ENCODE measurements around the gene TMEM248.
A peak's percentile ranks its signal among the peaks of the same experiment; 100 is the strongest.
"Not testable (repeated sequence)": the region's sequence is repeated elsewhere in the genome, so short reads cannot be mapped to it uniquely, and the experiment has no call there.

TMEM248 gene

GRCh38 chr7:66910789-66911188 lies 10.2 kb upstream of the TMEM248 start:
- DNase-seq, result no peak

- DNase-seq, result not testable (repeated sequence)
Measured at GRCh38 chr7:66911191-66911590, 9.8 kb upstream of the TMEM248 start.

- no peak for DNase-seq
Measured at GRCh38 chr7:66912195-66912594, 8.8 kb upstream of the TMEM248 start.

GRCh38 chr7:66913118-66914037 lies 7.6 kb upstream of the TMEM248 start:
- DNase-seq, result no peak

- DNase-seq, result not testable (repeated sequence)
Measured at GRCh38 chr7:66917904-66918303, 3.1 kb upstream of the TMEM248 start.

- no peak for DNase-seq
Measured at GRCh38 chr7:66919304-66919703, 1.7 kb upstream of the TMEM248 start.

GRCh38 chr7:66919704-66920103 lies 1.3 kb upstream of the TMEM248 start:
- DNase-seq, result no peak

GRCh38 chr7:66920256-66920655 lies 769 bp upstream of the TMEM248 start:
- no peak for DNase-seq

- DNase-seq, result peak; percentile 16
Measured at GRCh38 chr7:66921396-66921917, 432 bp downstream of the TMEM248 start.

GRCh38 chr7:66921918-66922486 lies 977 bp downstream of the TMEM248 start:
- peak; percentile 52 for DNase-seq

GRCh38 chr7:66925255-66925654 lies 4.2 kb downstream of the TMEM248 start:
- DNase-seq, result no peak

- no peak for DNase-seq
Measured at GRCh38 chr7:66927348-66927948, 6.4 kb downstream of the TMEM248 start.

- DNase-seq, result no peak
Measured at GRCh38 chr7:66928388-66928787, 7.4 kb downstream of the TMEM248 start.

GRCh38 chr7:66929165-66929564 lies 8.1 kb downstream of the TMEM248 start:
- DNase-seq, result no peak

- no peak for DNase-seq
Measured at GRCh38 chr7:66929935-66930334, 8.9 kb downstream of the TMEM248 start.

- no peak for DNase-seq
Measured at GRCh38 chr7:66930341-66930740, 9.3 kb downstream of the TMEM248 start.

GRCh38 chr7:66933469-66933868 lies 12.4 kb downstream of the TMEM248 start:
- no peak for DNase-seq

- DNase-seq, result no peak
Measured at GRCh38 chr7:66937940-66938339, 16.9 kb downstream of the TMEM248 start.

- no peak for DNase-seq
Measured at GRCh38 chr7:66939325-66939724, 18.3 kb downstream of the TMEM248 start.

GRCh38 chr7:66946545-66946944 lies 25.5 kb downstream of the TMEM248 start:
- no peak for DNase-seq

GRCh38 chr7:66948480-66949109 lies 27.6 kb downstream of the TMEM248 start:
- DNase-seq, result no peak

- no peak for DNase-seq
Measured at GRCh38 chr7:66950311-66950710, 29.3 kb downstream of the TMEM248 start.

- DNase-seq, result no peak
Measured at GRCh38 chr7:66950763-66951162, 29.7 kb downstream of the TMEM248 start.

All from CD4-positive, alpha-beta T cell treated with Interleukin-17A for 4 hours (primary cell).